ENCODE results near the gene ITSN2.

The ITSN2 gene

GRCh38 chr2:24272161-24272802, 88.1 kb downstream of the ITSN2 start:
- TF ChIP-seq, protein P1, sequence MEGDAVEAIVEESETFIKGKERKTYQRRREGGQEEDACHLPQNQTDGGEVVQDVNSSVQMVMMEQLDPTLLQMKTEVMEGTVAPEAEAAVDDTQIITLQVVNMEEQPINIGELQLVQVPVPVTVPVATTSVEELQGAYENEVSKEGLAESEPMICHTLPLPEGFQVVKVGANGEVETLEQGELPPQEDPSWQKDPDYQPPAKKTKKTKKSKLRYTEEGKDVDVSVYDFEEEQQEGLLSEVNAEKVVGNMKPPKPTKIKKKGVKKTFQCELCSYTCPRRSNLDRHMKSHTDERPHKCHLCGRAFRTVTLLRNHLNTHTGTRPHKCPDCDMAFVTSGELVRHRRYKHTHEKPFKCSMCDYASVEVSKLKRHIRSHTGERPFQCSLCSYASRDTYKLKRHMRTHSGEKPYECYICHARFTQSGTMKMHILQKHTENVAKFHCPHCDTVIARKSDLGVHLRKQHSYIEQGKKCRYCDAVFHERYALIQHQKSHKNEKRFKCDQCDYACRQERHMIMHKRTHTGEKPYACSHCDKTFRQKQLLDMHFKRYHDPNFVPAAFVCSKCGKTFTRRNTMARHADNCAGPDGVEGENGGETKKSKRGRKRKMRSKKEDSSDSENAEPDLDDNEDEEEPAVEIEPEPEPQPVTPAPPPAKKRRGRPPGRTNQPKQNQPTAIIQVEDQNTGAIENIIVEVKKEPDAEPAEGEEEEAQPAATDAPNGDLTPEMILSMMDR (IDR thresholded peaks at IDR 0.05; ENCODE audit: low read depth, low read length): no peak

DNA sequence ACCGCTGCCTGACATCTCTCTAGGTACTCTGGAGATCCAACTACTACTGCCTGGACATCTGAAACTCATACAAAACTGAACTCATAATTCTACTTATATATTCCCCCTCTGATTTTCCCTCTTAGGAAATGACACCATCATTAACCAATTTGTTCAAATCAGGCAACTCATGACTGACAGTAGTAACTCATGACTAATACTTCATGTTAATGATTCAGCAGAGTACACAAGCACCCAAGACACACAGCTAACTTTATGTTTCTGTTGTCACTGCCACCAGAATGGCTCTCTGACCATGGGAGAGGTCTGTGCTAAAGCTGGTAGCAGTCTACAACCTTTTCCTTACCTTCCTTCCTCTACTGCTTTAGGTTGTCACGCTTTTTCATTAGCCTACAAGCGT, 91.1 kb downstream of the ITSN2 start:
- TF ChIP-seq, protein P1 (IDR thresholded peaks at IDR 0.05; ENCODE audit: low read depth, low read length): no peak

More at GRCh38 chr2:24272161-24272802, 88.1 kb downstream of the ITSN2 start:
- H3K4me3 ChIP-seq (ENCODE audit: low read depth, low read length): no peak overlapping the region

DNA sequence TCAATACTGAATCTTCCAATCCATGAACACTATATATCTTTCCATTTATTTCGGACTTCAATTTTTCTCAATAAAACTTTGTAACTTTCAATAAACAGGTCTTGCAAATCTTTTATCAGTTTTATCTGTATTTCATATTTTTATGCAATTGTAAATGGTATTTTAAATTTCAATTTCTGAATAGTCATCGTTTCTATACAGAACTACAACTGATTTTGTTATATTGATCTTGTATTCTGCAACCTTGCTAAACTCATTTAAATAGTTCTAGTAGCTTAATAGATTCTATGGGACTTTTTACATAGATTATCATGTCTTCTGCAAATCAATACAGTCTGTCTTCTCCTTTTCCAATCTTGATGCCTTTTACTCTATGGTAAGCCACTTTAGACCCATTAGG, 95.1 kb downstream of the ITSN2 start:
- no peak overlapping the region for H3K4me3 ChIP-seq (ENCODE audit: low read depth, low read length)

More for the DNA sequence above, 91.1 kb downstream of the ITSN2 start:
- no peak overlapping the region for H3K4me3 ChIP-seq (ENCODE audit: low read depth, low read length)

DNA sequence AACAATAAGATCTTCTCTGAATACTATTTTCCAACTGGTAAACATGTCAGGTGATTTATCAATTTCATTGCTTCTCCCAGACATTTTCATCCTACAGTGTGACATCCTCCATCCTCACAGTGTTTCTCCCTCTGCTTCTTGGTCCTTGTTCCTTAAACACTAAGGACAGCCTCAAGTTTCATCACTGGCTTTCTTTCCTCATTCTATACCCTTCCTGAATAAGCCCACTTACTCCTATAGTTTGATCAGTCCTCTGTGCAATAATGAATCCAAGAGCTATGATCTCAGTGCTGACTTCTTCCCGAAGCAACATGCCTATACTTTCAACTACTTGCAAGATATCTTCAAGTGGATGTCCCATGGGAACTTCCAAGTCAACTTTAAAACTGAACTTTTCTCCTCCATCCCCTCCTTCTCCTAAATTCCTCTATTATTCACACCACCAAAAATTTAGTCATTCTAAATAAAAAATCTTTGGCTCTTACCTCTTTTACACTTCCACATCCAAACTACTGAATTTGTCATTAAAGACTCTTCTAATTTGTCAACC, 97.8 kb downstream of the ITSN2 start:
- no peak overlapping the region for H3K4me3 ChIP-seq (ENCODE audit: low read depth, low read length)
- TF ChIP-seq, protein P1 (IDR thresholded peaks at IDR 0.05; ENCODE audit: low read depth, low read length): no peak

More for the DNA sequence above, 95.1 kb downstream of the ITSN2 start:
- TF ChIP-seq, protein P1 (IDR thresholded peaks at IDR 0.05; ENCODE audit: low read depth, low read length): no peak

DNA sequence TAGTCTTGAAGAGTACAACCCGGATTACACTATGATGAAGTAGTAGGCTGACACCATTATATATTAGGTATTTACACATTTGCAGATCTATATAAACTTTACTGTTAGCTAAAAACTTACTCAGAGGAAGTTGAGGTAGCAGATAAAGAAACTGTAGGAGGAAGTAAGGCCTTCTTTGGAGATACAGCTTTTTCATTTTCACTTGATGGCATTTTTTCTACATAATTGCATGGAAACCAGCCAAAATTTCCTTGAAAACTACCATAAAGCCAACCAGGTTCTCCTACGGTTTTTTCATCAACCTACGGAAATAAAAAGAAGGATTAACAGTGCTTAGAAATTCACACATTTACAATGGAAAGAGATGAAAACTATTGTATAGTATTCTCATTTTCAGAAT, 98.9 kb downstream of the ITSN2 start:
- TF ChIP-seq, protein P1 (IDR thresholded peaks at IDR 0.05; ENCODE audit: low read depth, low read length): no peak
- no peak overlapping the region for H3K4me3 ChIP-seq (ENCODE audit: low read depth, low read length)

DNA sequence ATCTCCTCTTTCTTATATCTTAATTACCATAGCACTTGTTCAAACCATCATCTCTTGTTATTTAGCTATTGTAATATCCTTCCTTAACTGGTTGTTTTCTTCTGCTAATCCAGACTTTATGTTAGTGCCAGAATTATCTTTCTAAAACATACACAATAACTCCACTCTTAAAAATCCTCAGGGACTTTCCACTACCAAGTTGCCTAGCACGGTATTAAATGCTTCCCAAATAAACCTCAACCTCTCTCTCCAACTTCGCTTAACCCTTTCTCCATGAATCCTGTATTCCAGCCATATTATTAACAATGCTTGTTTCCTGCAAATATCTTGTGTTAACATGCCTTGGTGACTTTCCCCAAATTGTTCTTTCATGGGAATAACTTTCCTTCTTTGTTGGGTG, 101.0 kb downstream of the ITSN2 start:
- TF ChIP-seq, protein P1 (IDR thresholded peaks at IDR 0.05; ENCODE audit: low read depth, low read length): no peak

GRCh38 chr2:24258718-24259117, 101.6 kb downstream of the ITSN2 start:
- no peak overlapping the region for H3K4me3 ChIP-seq (ENCODE audit: low read depth, low read length)
- TF ChIP-seq, protein P1 (IDR thresholded peaks at IDR 0.05; ENCODE audit: low read depth, low read length): no peak

More for the DNA sequence above, 101.0 kb downstream of the ITSN2 start:
- H3K4me3 ChIP-seq (ENCODE audit: low read depth, low read length): no peak overlapping the region
